Body of pancreas (tissue), 4 donors: ENCODE data around the gene MIEF2. TPM values are rescaled to one million over a fixed set of nuclear protein-coding genes. Genes with fewer than 3 reads are reported as not detected.
A peak's percentile ranks its signal among the peaks of the same experiment; 100 is the strongest.

Experiments
- ATAC-seq: fragments of 150-250 bp; one replicate; pipeline ENCODE4 v1.9.1; 2016
- DNase-seq, 4 donors: peaks; one replicate each; pipeline ENCODE4 v3.0.0-alpha.2; 2019
- H3K27ac ChIP-seq, 4 donors: fragments of 200-600 bp; sonication (generic); 1 replicate in 3 of 4; 2 replicates in 1 of 4; pipeline versions ENCODE4 v1.5.1 to v1.6.1; 2016 to 2019; ENCODE audit warnings: mild to moderate bottlenecking in 1 of 4, mixed read lengths in 1 of 4, moderate library complexity in 1 of 4
- H3K27me3 ChIP-seq, 2 donors: fragments of 200-600 bp; sonication (generic); one replicate each; pipeline ENCODE4 v1.6.0; 2016; ENCODE audit warnings: mild to moderate bottlenecking in 1 of 2
- H3K36me3 ChIP-seq, 2 donors: fragments of 200-600 bp; sonication (generic); replicated peaks in 1 of 2; 2 replicates each; pipeline ENCODE4 v1.5.1; 2016; ENCODE audit warnings: low read depth in 2 of 2; ENCODE audit not compliant: insufficient read depth in 1 of 2
- H3K4me1 ChIP-seq: fragments of 200-600 bp; sonication (generic); one replicate; pipeline ENCODE4 v1.6.0; 2016
- H3K4me3 ChIP-seq, 2 donors: fragments of 200-600 bp; sonication (generic); 1 replicate in 1 of 2; 2 replicates in 1 of 2; pipeline ENCODE4 v1.5.1; 2016 to 2019
- H3K9me3 ChIP-seq, 3 donors: fragments of 200-600 bp; sonication (generic); 1 replicate in 2 of 3; 2 replicates in 1 of 3; pipeline ENCODE4 v1.5.1; 2016
- CTCF ChIP-seq, 7 experiments: fragments of 450-650 bp in 4 of 7; fragments of 200-600 bp in 3 of 7; sonication (generic) in 3 of 7; IDR thresholded peaks; one replicate each; pipeline ENCODE4 v1.5.1; 2016 to 2019; ENCODE audit warnings: antibody characterized with exemption in 7 of 7
- POLR2A ChIP-seq, 3 donors: fragments of 450-650 bp; IDR thresholded peaks; one replicate each; pipeline ENCODE4 v1.6.1; 2016; ENCODE audit warnings: antibody characterized with exemption in 3 of 3, mild to moderate bottlenecking in 2 of 3
- WGBS, 2 donors: methylation state at CpG; one replicate each; pipeline ENCODE4 v1.1.5; 2017; 5-methylcytosine and 5-hydroxymethylcytosine counted together
- intact Hi-C: fragments of 100-400 bp; cut with DNase I; formaldehyde crosslinking; loops from one replicate; pipeline ENCODE4 v1.15.1; 2023
- total RNA-seq, 2 donors: library from RNA; depleted of rRNA; stranded (reverse); fragments of >200 nt; gene quantifications; one replicate each; pipeline ENCODE4 v1.1.0, GENCODE V29; 2016

Gene MIEF2
- total RNA-seq, 2 donors from 2014 or later = 16.2 to 21.8 TPM

- ATAC-seq = no peak
- Histone ChIP-seq H3K4me3 (no peak overlapping the region), H3K4me1 (no peaks in the 10 kb centered on the region), H3K27ac (no peak overlapping the region), H3K9me3 (no peaks in the 10 kb centered on the region), H3K36me3 (peaks cover 0 to 15% of the 10 kb centered on the region in 2 donors), H3K27me3 (no peaks in the 10 kb centered on the region)
- no peak for TF ChIP-seq CTCF (IDR thresholded peaks at IDR 0.05)
- TF ChIP-seq POLR2A (IDR thresholded peaks at IDR 0.05) = no peak
- intact Hi-C loops = no loop called here
- 73 to 81% methylated on average over 11 to 26 of the region's 28 CpGs for WGBS, 2 donors
- DNase-seq = no peak
These were observed 19.1 kb upstream of the MIEF2 start for GRCh38 chr17:18241229-18241871.

- WGBS, 2 donors = 86% methylated on average over 17 to 20 of the region's 21 CpGs
- Histone ChIP-seq H3K9me3 (no peaks in the 10 kb centered on the region), H3K36me3 (peaks cover 0 to 18% of the 10 kb centered on the region in 2 donors), H3K27ac (no peak overlapping the region), H3K27me3 (no peaks in the 10 kb centered on the region), H3K4me1 (peaks cover under 1% of the 10 kb centered on the region), H3K4me3 (no peak overlapping the region)
- DNase-seq (no peak), ATAC-seq (no peak)
- intact Hi-C loops = no loop called here
- TF ChIP-seq CTCF (IDR thresholded peaks at IDR 0.05) (no peak), POLR2A (IDR thresholded peaks at IDR 0.05) (no peak)
These were observed 15.3 kb upstream of the MIEF2 start for GRCh38 chr17:18245038-18245776.

- intact Hi-C loops = no loop called here
- 92 to 95% methylated on average over 5 to 24 of the region's 24 CpGs for WGBS, 2 donors
- Histone ChIP-seq H3K27me3 (no peaks in the 10 kb centered on the region), H3K27ac (no peak overlapping the region), H3K4me1 (peaks cover 11% of the 10 kb centered on the region), H3K4me3 (no peak overlapping the region), H3K9me3 (no peaks in the 10 kb centered on the region), H3K36me3 (peaks cover 0 to 21% of the 10 kb centered on the region in 2 donors)
- no peak for DNase-seq
- TF ChIP-seq CTCF (IDR thresholded peaks at IDR 0.05) (no peak), POLR2A (IDR thresholded peaks at IDR 0.05) (no peak)
- ATAC-seq = no peak
These were observed 14.2 kb upstream of the MIEF2 start for GRCh38 chr17:18246109-18246725.

- peak; percentile 61 to 82 (median 76) for DNase-seq
- no peak for TF ChIP-seq POLR2A (IDR thresholded peaks at IDR 0.05)
- TF ChIP-seq CTCF (IDR thresholded peaks at IDR 0.05) = no peak
- H3K9me3 ChIP-seq = no peaks in the 10 kb centered on the region
- no peak overlapping the region for H3K4me3 ChIP-seq
- intact Hi-C loops = no loop called here
- H3K27ac ChIP-seq = peak overlapping the region; percentile 3 to 69 (median 35)
- ATAC-seq = peak; percentile 65
- H3K36me3 ChIP-seq = peaks cover 0 to 25% of the 10 kb centered on the region in 2 donors
- H3K27me3 ChIP-seq = no peaks in the 10 kb centered on the region
- peaks cover 12% of the 10 kb centered on the region for H3K4me1 ChIP-seq
- 49 to 65% methylated on average over 38 to 46 of the region's 46 CpGs for WGBS, 2 donors
These were observed 13.4 kb upstream of the MIEF2 start for GRCh38 chr17:18246880-18247612.
